H1 (cell line): ENCODE data around the gene MYO15A. TPM values are rescaled to one million over a fixed set of nuclear protein-coding genes. Genes with fewer than 3 reads are reported as not detected.
A peak's percentile ranks its signal among the peaks of the same experiment; 100 is the strongest.

Experiments
- CTCF ChIA-PET: fragments of 300-600 bp; sonication (Branson Sonifier 250); formaldehyde crosslinking; loops from one replicate; lab custom pipeline; 2021; ENCODE audit not compliant: partially characterized antibody; lab: Charles Lee
- POLR2A ChIA-PET: fragments of 300-600 bp; sonication (Branson Sonifier 250); formaldehyde crosslinking; loops from one replicate; lab custom pipeline; 2021; ENCODE audit warnings: inconsistent platforms; ENCODE audit not compliant: partially characterized antibody; lab: Charles Lee
- DNase-seq, 2 experiments: peaks; one replicate each; pipeline versions ENCODE4 v3.0.0 to v3.0.0-alpha.2; 2010 to 2022; ENCODE audit warnings: low spot score in 2 of 2, low read depth in 1 of 2, mixed read lengths in 1 of 2
- FAIRE-seq: peaks from 2 replicates; lab custom pipeline; 2011; peaks lifted over from hg19 to GRCh38; lab: Jason Lieb, UNC
- H2AFZ ChIP-seq: 2 replicates; pipeline ENCODE4 v1.8.1; 2012; ENCODE audit warnings: low read length, inconsistent platforms
- H2AK5ac ChIP-seq: 2 replicates; pipeline ENCODE4 v1.6.1; 2013; ENCODE audit warnings: low read depth, low read length
- H2BK120ac ChIP-seq: replicated peaks from 2 replicates; pipeline ENCODE3; 2013; ENCODE audit warnings: low read depth, low read length, inconsistent platforms
- H2BK12ac ChIP-seq: 2 replicates; pipeline ENCODE4 v1.6.1; 2013; ENCODE audit warnings: low read depth, low read length
- H2BK15ac ChIP-seq: 2 replicates; pipeline ENCODE4 v1.6.1; 2013; ENCODE audit warnings: low read length
- H2BK20ac ChIP-seq: 2 replicates; pipeline ENCODE4 v1.6.1; 2013; ENCODE audit warnings: low read length
- H2BK5ac ChIP-seq: 2 replicates; pipeline ENCODE4 v1.6.1; 2013; ENCODE audit warnings: low read depth, low read length
- H3K14ac ChIP-seq: 2 replicates; pipeline ENCODE4 v1.6.1; 2013; ENCODE audit warnings: inconsistent platforms; ENCODE audit not compliant: insufficient read length
- H3K18ac ChIP-seq: 2 replicates; pipeline ENCODE4 v1.6.1; 2013; ENCODE audit warnings: low read length; ENCODE audit errors: extremely low read depth
- H3K23ac ChIP-seq: 2 replicates; pipeline ENCODE4 v1.6.1; 2013; ENCODE audit warnings: inconsistent platforms; ENCODE audit not compliant: insufficient read length
- H3K23me2 ChIP-seq: 2 replicates; pipeline ENCODE4 v1.6.1; 2013; ENCODE audit warnings: low read depth, low read length
- H3K27ac ChIP-seq: 2 replicates; pipeline ENCODE4 v1.6.1; 2011; ENCODE audit warnings: low read depth, low read length, inconsistent platforms
- H3K27me3 ChIP-seq, 4 experiments: replicated peaks in 1 of 4; 1 replicate in 1 of 4; 2 replicates in 3 of 4; pipeline versions ENCODE4 v1.6.1 to v1.8.1; 2011 to 2013; ENCODE audit warnings: low read length in 3 of 4, mild to moderate bottlenecking in 3 of 4, inconsistent platforms in 2 of 4, mixed read lengths in 2 of 4, moderate library complexity in 1 of 4; ENCODE audit not compliant: control insufficient read depth in 3 of 4, insufficient read depth in 3 of 4; ENCODE audit errors: extremely low read depth in 1 of 4
- H3K36me3 ChIP-seq, 4 experiments: 2 replicates each; pipeline versions ENCODE4 v1.6.1 to v1.8.1; 2011 to 2013; ENCODE audit warnings: mild to moderate bottlenecking in 4 of 4, low read length in 3 of 4, moderate library complexity in 2 of 4, control low read depth in 1 of 4, inconsistent platforms in 1 of 4; ENCODE audit not compliant: insufficient read depth in 4 of 4, control insufficient read depth in 2 of 4
- H3K4ac ChIP-seq: replicated peaks from 2 replicates; pipeline ENCODE3; 2013; ENCODE audit warnings: low read length, low read depth, mixed read lengths, inconsistent platforms; ENCODE audit not compliant: insufficient read length
- H3K4me1 ChIP-seq, 4 experiments: replicated peaks in 1 of 4; 1 replicate in 1 of 4; 2 replicates in 3 of 4; pipeline versions ENCODE4 v1.6.1 to v1.8.1; 2011 to 2013; ENCODE audit warnings: low read length in 3 of 4, inconsistent platforms in 2 of 4, mixed read lengths in 1 of 4; ENCODE audit not compliant: insufficient read depth in 4 of 4, control insufficient read depth in 3 of 4
- H3K4me2 ChIP-seq, 2 experiments: 2 replicates each; pipeline versions ENCODE4 v1.6.1 to v1.8.1; 2011 to 2013; ENCODE audit warnings: low read depth in 2 of 2, low read length in 2 of 2, control low read depth in 1 of 2, inconsistent platforms in 1 of 2, mild to moderate bottlenecking in 1 of 2; ENCODE audit not compliant: insufficient read depth in 1 of 2
- H3K4me3 ChIP-seq, 4 experiments: fragments of 200-600, 300-600 bp in 1 of 4; sonication (generic), shearing (Covaris generic), sonication (Bioruptor Twin) in 1 of 4; 2 replicates each; pipeline versions ENCODE4 v1.5.1 to v1.8.1; 2011 to 2016; ENCODE audit warnings: low read length in 4 of 4, low read depth in 3 of 4, control low read depth in 2 of 4, inconsistent platforms in 2 of 4, mild to moderate bottlenecking in 2 of 4, mixed read lengths in 1 of 4, moderate library complexity in 1 of 4; ENCODE audit not compliant: insufficient read depth in 2 of 4; ENCODE audit errors: extremely low read depth in 1 of 4
- H3K56ac ChIP-seq: replicated peaks from 2 replicates; pipeline ENCODE3; 2013; ENCODE audit warnings: low read depth, mild to moderate bottlenecking, mixed read lengths, low read length, inconsistent platforms; ENCODE audit not compliant: insufficient read length
- H3K79me1 ChIP-seq: 2 replicates; pipeline ENCODE4 v1.6.1; 2013; ENCODE audit warnings: low read depth, low read length, control low read depth
- H3K79me2 ChIP-seq, 2 experiments: 2 replicates each; pipeline versions ENCODE4 v1.6.1 to v1.8.1; 2012 to 2013; ENCODE audit warnings: low read length in 2 of 2, mild to moderate bottlenecking in 2 of 2, inconsistent platforms in 1 of 2; ENCODE audit not compliant: insufficient read depth in 2 of 2, control insufficient read depth in 1 of 2
- H3K9ac ChIP-seq, 4 experiments: replicated peaks in 1 of 4; 1 replicate in 1 of 4; 2 replicates in 3 of 4; pipeline versions ENCODE4 v1.6.1 to v1.8.1; 2011 to 2013; ENCODE audit warnings: low read depth in 3 of 4, low read length in 3 of 4, control low read depth in 2 of 4, mild to moderate bottlenecking in 2 of 4, moderate library complexity in 2 of 4, inconsistent platforms in 1 of 4; ENCODE audit errors: extremely low read depth in 1 of 4
- H3K9me3 ChIP-seq, 2 experiments: 2 replicates each; pipeline versions ENCODE4 v1.6.1 to v1.8.1; 2012 to 2013; ENCODE audit warnings: mild to moderate bottlenecking in 2 of 2, moderate library complexity in 2 of 2, control low read depth in 1 of 2, inconsistent platforms in 1 of 2, low read depth in 1 of 2, low read length in 1 of 2, mixed read lengths in 1 of 2; ENCODE audit not compliant: insufficient read depth in 2 of 2
- H4K20me1 ChIP-seq, 2 experiments: replicated peaks in 1 of 2; 2 replicates each; pipeline versions ENCODE3 to v1.8.1; 2011 to 2013; ENCODE audit warnings: inconsistent platforms in 2 of 2, low read length in 2 of 2, mild to moderate bottlenecking in 1 of 2; ENCODE audit not compliant: insufficient read depth in 2 of 2, control insufficient read depth in 1 of 2
- H4K5ac ChIP-seq: 2 replicates; pipeline ENCODE4 v1.6.1; 2013; ENCODE audit warnings: low read length, low read depth, mixed read lengths, inconsistent platforms; ENCODE audit not compliant: insufficient read length
- H4K8ac ChIP-seq: 2 replicates; pipeline ENCODE4 v1.8.0; 2013; ENCODE audit warnings: mild to moderate bottlenecking, moderate library complexity, low read length, inconsistent platforms; ENCODE audit not compliant: insufficient read depth; ENCODE audit errors: extremely low read depth
- H4K91ac ChIP-seq: replicated peaks from 2 replicates; pipeline ENCODE3; 2013; ENCODE audit warnings: low read length, mixed read lengths, inconsistent platforms; ENCODE audit not compliant: insufficient read length
- ATF2 ChIP-seq: IDR thresholded peaks from 2 replicates; pipeline ENCODE4 v1.6.1; 2012; ENCODE audit warnings: low read length, inconsistent platforms
- BACH1 ChIP-seq: IDR thresholded peaks from 2 replicates; pipeline ENCODE4 v1.6.1; 2012; ENCODE audit warnings: low read length, improper control_type of control experiment
- KDM1A ChIP-seq: fragments of 200-600, 300-600 bp; sonication (generic); IDR thresholded peaks from 2 replicates; pipeline ENCODE4 v1.7.1; 2016; ENCODE audit warnings: mild to moderate bottlenecking, low read length, borderline replicate concordance
- NRF1 ChIP-seq: IDR thresholded peaks from 2 replicates; pipeline ENCODE4 v1.6.1; 2011; ENCODE audit warnings: mild to moderate bottlenecking, low read depth, low read length, improper control_type of control experiment
- RAD21 ChIP-seq, 2 experiments: IDR thresholded peaks in 1 of 2; conservative IDR thresholded peaks in 1 of 2; 2 replicates each; pipeline ENCODE4 v1.6.1; 2011; ENCODE audit warnings: low read depth in 2 of 2, low read length in 2 of 2, improper control_type of control experiment in 1 of 2, inconsistent platforms in 1 of 2, mild to moderate bottlenecking in 1 of 2, moderate library complexity in 1 of 2
- SIN3A ChIP-seq, 2 experiments: IDR thresholded peaks in 1 of 2; conservative IDR thresholded peaks in 1 of 2; 2 replicates each; pipeline ENCODE4 v1.6.1; 2011 to 2012; ENCODE audit warnings: low read length in 2 of 2, improper control_type of control experiment in 1 of 2, low read depth in 1 of 2, mild to moderate bottlenecking in 1 of 2
- SRF ChIP-seq: IDR thresholded peaks from 2 replicates; pipeline ENCODE4 v1.6.1; 2011; ENCODE audit warnings: mild to moderate bottlenecking, low read depth, low read length, moderate library complexity
- SUZ12 ChIP-seq: fragments of 200-600 bp; sonication (generic); IDR thresholded peaks from 2 replicates; pipeline ENCODE4 v1.6.1; 2012; ENCODE audit warnings: mild to moderate bottlenecking, inconsistent platforms, low read length, moderate library complexity, mixed read lengths
- TAF1 ChIP-seq: IDR thresholded peaks from 2 replicates; pipeline ENCODE4 v1.6.1; 2011; ENCODE audit warnings: mild to moderate bottlenecking, low read depth, low read length
- YY1 ChIP-seq: IDR thresholded peaks from 2 replicates; pipeline ENCODE4 v1.6.1; 2011; ENCODE audit warnings: low read depth, mild to moderate bottlenecking, low read length
- WGBS, 2 experiments: shearing (Covaris generic) in 1 of 2; methylation state at CpG; one replicate each; pipeline versions ENCODE4 v1.1.6 to v1.1.7; 2013 to 2015; ENCODE audit warnings: low lambda C conversion rate in 2 of 2, mixed read lengths in 2 of 2, inconsistent platforms in 1 of 2, low coverage in 1 of 2, missing lambda C conversion rate in 1 of 2; ENCODE audit not compliant: insufficient replicate concordance in 2 of 2, insufficient coverage in 1 of 2, insufficient read length in 1 of 2; ENCODE audit errors: extremely low coverage in 1 of 2, missing lambda C conversion rate in 1 of 2; 5-methylcytosine and 5-hydroxymethylcytosine counted together
- polyA plus RNA-seq, 7 experiments: library from polyadenylated mRNA; depleted of rRNA in 3 of 7; stranded (reverse) in 5 of 7; unstranded in 2 of 7; fragments of >200 nt in 5 of 7; fragments of 200-250 nt in 2 of 7; gene quantifications; 1 replicate in 5 of 7; 2 replicates in 1 of 7; 4 replicates in 1 of 7; pipeline versions ENCODE4 v1.2.1 to v1.2.3, GENCODE V29; 2011 to 2013; ENCODE audit warnings: missing spikeins in 2 of 7, mixed read lengths in 2 of 7
- total RNA-seq: library from RNA; stranded (reverse); fragmentation: NEBNext Ultra II Directional; extraction: Animal tissue kit (Norgen Biotek cat#: 25700); gene quantifications from 2 replicates; pipeline ENCODE4 v1.2.1, GENCODE V29; 2021

MYO15A gene
- total and polyA plus RNA-seq, 2 of the 8 experiments (the other 6 are each of a cell fraction or from before 2014, with no cell fraction given), result 1.6 to 4.2 TPM

GRCh38 chr17:18111330-18111971, 2.9 kb downstream of the MYO15A start:
- Histone ChIP-seq H3K36me3 (peaks cover 0 to 5% (median 3%) of the 10 kb centered on the region in 4 experiments; a peak in 2 of 8 replicates), H3K79me1 (no peaks in the 10 kb centered on the region), H2AFZ (no peak overlapping the region), H4K8ac (no peak overlapping the region), H3K4me3 (no peak overlapping the region), H4K20me1 (peaks cover 0 to 3% of the 10 kb centered on the region in 2 experiments), H3K4ac (no peak overlapping the region), H2BK20ac (no peak overlapping the region), H3K9me3 (no peaks in the 10 kb centered on the region), H3K79me2 (no peaks in the 10 kb centered on the region), H3K23me2 (no peaks in the 10 kb centered on the region), H3K4me1 (peaks cover 0 to 7% (median 3%) of the 10 kb centered on the region in 4 experiments; a peak in 3 of 7 replicates), H4K5ac (no peak overlapping the region), H3K9ac (peak overlapping the region in 2 of 4 experiments; percentile 16 to 19; a peak in 1 of 7 replicates), H2BK12ac (peak overlapping the region; percentile 22; the same call in 1 of the 2 replicates), H4K91ac (no peak overlapping the region), H3K27me3 (no peaks in the 10 kb centered on the region), H3K18ac (no peak overlapping the region; the same call in 1 of the 2 replicates), H2AK5ac (no peak overlapping the region), H3K27ac (no peak overlapping the region), H2BK120ac (no peak overlapping the region), H3K4me2 (no peak overlapping the region), H3K56ac (no peak overlapping the region), H2BK5ac (no peak overlapping the region; the same call in 1 of the 2 replicates), H3K23ac (no peak overlapping the region), H2BK15ac (no peak overlapping the region), H3K14ac (no peak overlapping the region)
- WGBS, 2 experiments, result 88% methylated on average over 6 of the region's 6 CpGs; no CpG with 5 or more reads in 1 of the 2 experiments
- ChIA-PET CTCF (interaction anchor here (0.8 to 1.7 kb wide), 4 partner anchors 12 to 42 kb away, joined by 3 to 5 read pairs (median 4); no protein-coding TSS in a partner anchor), POLR2A (interaction anchor here (1.0 to 5.4 kb wide), 5 partner anchors 10 to 70 kb away, joined by 3 to 34 read pairs (median 3); no protein-coding TSS in a partner anchor)
- DNase-seq (no peak), FAIRE-seq (no peak)
- TF ChIP-seq RAD21 (IDR thresholded peaks at IDR 0.05 in 1 of 2, conservative IDR thresholded peaks at IDR 0.05 in 1 of 2; ENCODE audit: low read depth in 2 of 2, low read length in 2 of 2) (no peak), TAF1 (no peak), SRF (no peak), SUZ12 (no peak), BACH1 (no peak), YY1 (no peak), SIN3A (conservative IDR thresholded peaks at IDR 0.05 in 1 of 2, IDR thresholded peaks at IDR 0.05 in 1 of 2; ENCODE audit: low read depth in 1 of 2, low read length in 2 of 2) (no peak), KDM1A (no peak), ATF2 (no peak), NRF1 (no peak)
